Stimulated activated naive CD8-positive, alpha-beta T cell treated with anti-CD3 and anti-CD28 coated beads, Interleukin-15, amount 100 ng/mL, for 72 hours (primary cell): ENCODE results near the gene RFX1.
"Not testable (repeated sequence)": the region's sequence is repeated elsewhere in the genome, so short reads cannot be mapped to it uniquely, and the experiment has no call there.

Experiments
- ATAC-seq: fragments of 150-1000 bp; cut with Tn5 transposase; 2 replicates; pipeline ENCODE4 v1.10.0; 2021; ENCODE audit warnings: mild to moderate bottlenecking, moderate library complexity
- DNase-seq, 2 donors: peaks; one replicate each; pipeline ENCODE4 v3.0.0; 2021 to 2022
- H3K27ac Mint-ChIP-seq, 2 donors: one replicate each; pipeline ENCODE4 v1.8.0; 2022; ENCODE audit warnings: mild to moderate bottlenecking in 2 of 2, mixed read lengths in 2 of 2, moderate library complexity in 2 of 2
- H3K27me3 Mint-ChIP-seq: one replicate; pipeline ENCODE4 v1.8.0; 2022; ENCODE audit warnings: mixed read lengths
- H3K4me1 Mint-ChIP-seq: one replicate; pipeline ENCODE4 v1.8.0; 2022; ENCODE audit warnings: mild to moderate bottlenecking, mixed read lengths
- H3K4me3 Mint-ChIP-seq, 2 donors: one replicate each; pipeline ENCODE4 v1.8.0; 2022; ENCODE audit warnings: mild to moderate bottlenecking in 2 of 2, mixed read lengths in 2 of 2, moderate library complexity in 1 of 2
- H3K9me3 Mint-ChIP-seq, 2 donors: one replicate each; pipeline ENCODE4 v1.8.0; 2022; ENCODE audit warnings: mixed read lengths in 2 of 2

Gene RFX1

DNA sequence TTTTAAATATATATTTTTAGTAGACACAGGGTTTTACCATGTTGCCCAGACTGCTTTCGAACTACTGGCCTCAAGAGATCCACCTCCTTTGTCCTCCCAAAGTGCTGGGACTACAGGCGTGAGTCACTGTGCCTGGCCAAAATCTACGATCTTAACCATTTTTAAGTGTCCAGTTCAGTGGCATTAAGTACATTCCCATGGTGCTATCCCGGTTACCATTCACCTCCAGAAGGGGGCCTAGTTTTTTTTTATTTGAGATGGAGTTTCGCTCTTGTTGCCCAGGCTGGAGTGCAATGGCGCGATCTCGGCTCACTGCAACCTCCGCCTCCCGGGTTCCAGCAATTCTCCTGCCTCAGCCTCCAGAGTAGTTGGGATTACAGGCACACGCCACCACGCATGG lies 29.0 kb upstream of the RFX1 start:
- H3K27ac Mint-ChIP-seq, H3K27me3 Mint-ChIP-seq, H3K9me3 Mint-ChIP-seq, H3K4me3 Mint-ChIP-seq, ATAC-seq, DNase-seq: not testable (repeated sequence)
- peaks cover 50% of the 10 kb centered on the region for H3K4me1 Mint-ChIP-seq

DNA sequence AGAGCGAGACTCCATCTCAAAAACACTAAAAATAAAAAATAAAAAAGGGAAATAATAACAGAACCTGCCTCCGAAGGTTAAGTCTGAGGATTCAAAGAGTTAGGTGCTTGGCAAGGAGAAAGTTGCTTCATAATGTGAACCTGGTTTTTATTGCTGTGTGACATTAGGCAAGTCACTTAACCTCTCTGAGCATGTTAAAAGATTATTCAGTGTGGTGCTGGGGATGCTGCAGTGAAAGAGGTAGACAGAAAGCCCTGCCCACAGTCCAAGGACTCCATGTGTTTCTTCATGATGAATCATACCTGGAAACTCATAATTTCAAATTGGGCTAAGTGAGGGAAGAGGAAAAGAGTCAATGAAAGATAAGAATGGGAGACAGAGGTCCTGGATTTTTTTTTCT lies 27.8 kb upstream of the RFX1 start:
- H3K4me1 Mint-ChIP-seq = peaks cover 45% of the 10 kb centered on the region
- H3K27me3 Mint-ChIP-seq = no peaks in the 10 kb centered on the region

DNA sequence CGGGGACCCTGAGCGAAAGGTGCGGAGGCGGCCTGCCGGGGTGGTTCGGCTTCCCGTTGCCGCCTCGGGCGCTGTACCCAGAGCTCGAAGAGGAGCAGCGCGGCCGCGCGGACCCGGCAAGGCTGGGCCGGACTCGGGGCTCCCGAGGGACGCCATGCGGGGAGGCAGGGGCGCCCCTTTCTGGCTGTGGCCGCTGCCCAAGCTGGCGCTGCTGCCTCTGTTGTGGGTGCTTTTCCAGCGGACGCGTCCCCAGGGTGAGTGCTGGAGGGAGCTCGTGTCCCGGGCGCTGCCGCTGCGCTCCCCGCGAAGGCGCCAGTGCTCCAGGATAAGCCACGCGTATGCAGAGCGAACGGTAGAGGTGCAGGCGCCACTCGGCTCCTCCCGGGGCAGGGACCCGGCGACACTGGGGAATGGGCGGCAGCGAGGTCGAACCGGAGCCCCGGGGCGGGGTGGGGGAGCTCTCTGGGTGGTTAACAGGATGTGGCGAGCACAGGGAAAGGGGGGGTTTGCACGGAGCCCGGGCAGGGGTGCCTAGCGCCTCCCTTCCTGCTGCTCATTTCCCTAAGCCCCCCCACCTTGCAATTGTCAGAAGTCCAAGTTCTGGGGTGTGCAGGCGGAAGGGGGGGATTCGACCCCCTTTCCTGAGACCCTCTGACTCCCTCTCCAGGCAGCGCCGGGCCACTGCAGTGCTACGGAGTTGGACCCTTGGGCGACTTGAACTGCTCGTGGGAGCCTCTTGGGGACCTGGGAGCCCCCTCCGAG lies 25.8 kb upstream of the RFX1 start, which contains the start of gene IL27RA:
TSS of gene IL27RA (plus strand) at position 44 of the 762 bp plus-strand sequence. CDS start at position 155, 111 bp downstream.
- peak; percentile 90 for ATAC-seq

More for the DNA sequence above, 27.8 kb upstream of the RFX1 start:
- H3K27ac Mint-ChIP-seq = no peak overlapping the region
- ATAC-seq (no peak), DNase-seq (no peak)
- peak overlapping the region in 1 of 2 donors; percentile 31 for H3K4me3 Mint-ChIP-seq
- no peaks in the 10 kb centered on the region for H3K9me3 Mint-ChIP-seq

DNA sequence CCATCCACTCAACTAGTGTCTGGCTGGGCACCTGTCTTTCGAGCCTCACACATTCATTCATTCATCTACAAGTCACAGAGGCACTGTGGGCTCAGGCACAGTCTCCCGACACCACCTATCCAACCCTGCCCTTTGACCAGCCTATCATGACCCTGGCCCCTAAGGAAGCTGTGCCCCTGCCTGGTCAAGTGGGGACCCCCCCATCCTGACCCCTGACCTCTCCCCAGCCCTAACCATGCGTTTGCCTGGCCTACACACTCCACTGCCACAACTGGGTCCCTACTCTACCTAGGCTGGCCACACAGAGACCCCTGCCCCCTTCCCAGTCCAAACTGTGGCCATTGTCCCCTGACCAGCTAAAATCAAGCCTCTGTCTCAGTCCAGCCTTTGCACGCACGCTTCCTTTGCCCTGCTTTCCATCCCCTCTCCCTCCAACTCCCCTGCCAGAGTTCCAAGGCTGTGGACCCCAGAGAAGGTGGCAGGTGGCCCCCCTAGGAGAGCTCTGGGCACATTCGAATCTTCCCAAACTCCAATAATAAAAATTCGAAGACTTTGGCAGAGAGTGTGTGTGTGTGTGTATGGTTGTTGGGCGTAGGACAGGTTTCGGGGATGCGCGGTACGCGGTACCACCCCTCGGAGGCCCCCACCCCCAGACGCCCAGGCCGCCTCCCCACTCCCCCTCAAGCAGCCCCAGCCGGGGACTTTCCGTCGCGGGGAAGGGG lies 25.0 kb upstream of the RFX1 start:
- Mint-ChIP-seq H3K9me3 (no peaks in the 10 kb centered on the region), H3K4me3 (peak overlapping the region; percentile 89 to 96), H3K27me3 (no peaks in the 10 kb centered on the region), H3K27ac (peak overlapping the region in 1 of 2 donors; percentile 98), H3K4me1 (peaks cover 37% of the 10 kb centered on the region)
- DNase-seq = no peak
- ATAC-seq = no peak

More for the DNA sequence above, 25.8 kb upstream of the RFX1 start, which contains the start of gene IL27RA:
- DNase-seq = peak; percentile 74 to 80
- H3K27ac Mint-ChIP-seq = peak within 1 kb of the TSS; percentile 43 to 98
- H3K4me1 Mint-ChIP-seq = peaks cover 37% of the 10 kb centered on the region
- no peaks in the 10 kb centered on the region for H3K27me3 Mint-ChIP-seq
- no peaks in the 10 kb centered on the region for H3K9me3 Mint-ChIP-seq
- peak within 1 kb of the TSS; percentile 89 to 96 for H3K4me3 Mint-ChIP-seq

DNA sequence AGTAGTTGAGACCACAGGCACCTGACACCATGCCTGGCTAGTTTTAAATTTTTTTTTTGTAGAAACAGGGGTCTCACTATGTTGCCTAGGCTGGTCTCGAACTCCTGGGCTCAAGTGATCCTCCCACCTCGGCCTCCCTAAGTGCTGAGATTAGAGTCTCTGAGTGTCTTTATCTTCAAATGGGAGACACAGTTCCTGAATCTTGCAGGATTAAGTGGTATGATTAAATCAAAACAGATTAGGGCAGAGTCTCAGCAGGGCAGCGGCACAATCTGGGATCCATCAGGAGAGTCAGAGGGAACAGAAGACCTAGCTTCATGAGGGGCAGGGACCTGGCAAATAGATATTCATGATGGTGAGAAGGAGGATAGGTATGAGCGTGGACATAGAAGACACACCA lies 22.8 kb upstream of the RFX1 start:
- no peaks in the 10 kb centered on the region for H3K9me3 Mint-ChIP-seq
- peaks cover 27% of the 10 kb centered on the region for H3K4me1 Mint-ChIP-seq
- H3K27ac Mint-ChIP-seq = no peak overlapping the region
- H3K4me3 Mint-ChIP-seq = no peak overlapping the region
- ATAC-seq (no peak), DNase-seq (no peak)
- H3K27me3 Mint-ChIP-seq = no peaks in the 10 kb centered on the region

DNA sequence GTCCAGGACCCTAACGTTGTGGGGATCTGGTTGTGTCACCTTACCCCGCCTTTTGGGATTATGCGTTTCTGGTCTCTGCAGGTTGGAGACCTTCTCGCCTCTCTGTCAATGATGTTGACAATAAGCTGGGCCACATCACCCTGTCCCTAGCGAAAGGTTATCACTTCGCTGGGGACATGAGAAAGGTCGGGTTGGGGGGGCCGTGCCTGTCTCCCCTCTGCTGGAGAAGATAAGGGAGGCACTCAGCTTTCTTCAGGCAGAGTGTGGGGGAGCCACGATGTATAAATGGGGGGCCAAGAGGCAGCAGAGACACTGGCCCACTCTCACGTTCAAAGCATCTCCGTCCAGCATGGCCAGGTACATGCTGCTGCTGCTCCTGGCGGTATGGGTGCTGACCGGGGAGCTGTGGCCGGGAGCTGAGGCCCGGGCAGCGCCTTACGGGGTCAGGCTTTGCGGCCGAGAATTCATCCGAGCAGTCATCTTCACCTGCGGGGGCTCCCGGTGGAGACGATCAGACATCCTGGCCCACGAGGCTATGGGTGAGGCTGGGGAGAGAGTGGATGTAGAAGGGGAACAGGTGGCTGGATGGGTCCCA lies 21.8 kb upstream of the RFX1 start, which contains the start of gene RLN3:
TSS of gene RLN3 (plus strand) at position 293 of the 595 bp plus-strand sequence. CDS start at position 350, 57 bp downstream.
- no peaks in the 10 kb centered on the region for H3K9me3 Mint-ChIP-seq

DNA sequence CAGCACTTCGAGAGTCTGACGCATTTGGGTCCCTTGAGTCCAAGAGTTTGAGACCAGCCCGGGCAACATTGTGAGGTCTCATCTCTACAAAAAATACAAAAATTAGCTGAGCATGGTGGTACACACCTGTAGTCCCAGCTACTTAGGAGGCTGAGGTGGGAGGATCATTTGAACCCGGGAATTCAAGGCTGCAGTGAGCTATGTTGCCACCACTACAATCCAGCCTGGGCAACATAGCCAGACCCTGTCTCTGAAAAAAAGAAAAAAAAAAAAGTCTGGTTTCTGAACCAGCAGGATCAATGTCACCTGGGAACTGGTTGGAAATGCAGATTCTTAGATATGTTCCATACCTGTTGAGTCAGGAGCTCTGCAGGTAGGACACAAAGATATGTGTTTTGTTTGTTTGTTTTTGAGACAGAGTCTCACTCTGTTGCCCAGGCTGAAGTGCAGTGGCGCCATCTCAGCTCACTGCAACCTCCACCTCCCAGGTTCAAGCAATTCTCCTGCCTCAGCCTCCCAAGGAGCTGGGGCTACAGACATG lies 20.6 kb upstream of the RFX1 start:
- H3K9me3 Mint-ChIP-seq = not testable (repeated sequence)

More for the DNA sequence above, 21.8 kb upstream of the RFX1 start, which contains the start of gene RLN3:
- Mint-ChIP-seq H3K4me1 (peaks cover 32% of the 10 kb centered on the region), H3K4me3 (no peak within 1 kb of the TSS), H3K27me3 (no peaks in the 10 kb centered on the region), H3K27ac (no peak within 1 kb of the TSS)
- no peak for DNase-seq
- no peak for ATAC-seq

DNA sequence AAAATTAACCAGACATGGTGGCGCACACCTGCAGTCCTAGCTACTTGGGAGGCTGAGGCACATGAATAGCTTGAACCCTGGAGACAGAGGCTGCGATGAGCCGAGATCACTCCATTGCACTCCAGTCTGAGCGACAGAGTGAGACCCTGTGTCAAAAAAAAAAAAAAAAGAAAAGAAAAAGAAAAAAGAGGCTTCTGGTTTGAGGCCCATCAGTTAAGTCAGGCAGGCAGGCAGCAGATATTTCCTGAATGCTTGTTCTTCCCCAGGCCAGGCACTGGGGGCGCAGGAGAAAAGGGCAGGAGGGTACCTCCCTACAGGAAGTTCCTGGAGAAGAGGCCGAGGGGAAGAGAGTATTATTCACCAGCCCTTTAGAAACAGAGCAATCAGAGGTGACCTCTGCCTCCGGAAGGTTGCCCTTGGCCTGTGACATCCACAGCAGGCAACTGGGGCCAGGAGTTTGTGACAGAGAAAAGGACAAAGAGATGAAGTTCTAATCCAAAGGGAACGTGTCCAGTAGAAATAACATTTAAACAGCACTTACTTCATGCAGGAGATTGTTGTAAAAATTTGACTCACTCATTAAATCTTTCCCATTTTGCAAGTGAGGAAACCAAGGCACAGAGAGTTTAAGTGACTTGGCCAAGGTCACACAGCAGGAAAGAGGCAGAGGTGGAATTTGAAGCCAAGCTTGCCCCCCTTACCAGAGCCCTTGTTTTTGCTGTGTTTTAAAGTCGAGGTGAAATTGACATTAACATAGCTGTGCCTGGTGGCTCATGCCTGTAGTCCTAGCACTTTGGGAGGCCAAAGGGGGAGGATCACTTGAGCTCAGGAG lies 17.5 kb upstream of the RFX1 start:
- Mint-ChIP-seq H3K27ac (peak overlapping the region in 1 of 2 donors; percentile 74), H3K9me3 (no peaks in the 10 kb centered on the region), H3K4me3 (no peak overlapping the region), H3K4me1 (peaks cover 16% of the 10 kb centered on the region), H3K27me3 (no peaks in the 10 kb centered on the region)
- DNase-seq = no peak
- no peak for ATAC-seq

More for the DNA sequence above, 20.6 kb upstream of the RFX1 start:
- not testable (repeated sequence) for H3K27me3 Mint-ChIP-seq, ATAC-seq, H3K4me3 Mint-ChIP-seq, H3K27ac Mint-ChIP-seq, DNase-seq
- peaks cover 25% of the 10 kb centered on the region for H3K4me1 Mint-ChIP-seq

DNA sequence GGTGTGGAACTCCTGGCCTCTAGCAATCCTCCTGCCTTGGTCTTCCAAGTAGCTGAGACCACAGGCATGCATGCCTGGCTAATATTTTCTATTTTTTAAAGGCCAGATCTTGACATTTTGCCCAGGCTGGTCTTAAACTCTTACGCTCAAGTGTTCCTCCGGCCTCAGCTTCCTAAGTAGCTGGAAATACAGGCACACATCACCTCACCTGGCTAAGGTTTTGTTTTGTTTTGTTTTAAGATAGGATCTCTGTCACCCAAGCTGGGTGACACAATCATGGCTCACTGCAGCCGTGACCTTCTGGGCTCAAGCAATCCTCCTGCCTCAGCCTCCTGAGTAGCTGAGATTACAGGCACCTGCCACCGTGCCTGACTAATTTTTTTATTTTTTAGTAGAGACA lies 16.3 kb upstream of the RFX1 start:
- DNase-seq (no peak), ATAC-seq (no peak)
- no peaks in the 10 kb centered on the region for H3K9me3 Mint-ChIP-seq
- H3K27me3 Mint-ChIP-seq = no peaks in the 10 kb centered on the region
- peaks cover 16% of the 10 kb centered on the region for H3K4me1 Mint-ChIP-seq
- no peak overlapping the region for H3K27ac Mint-ChIP-seq
- H3K4me3 Mint-ChIP-seq = no peak overlapping the region

DNA sequence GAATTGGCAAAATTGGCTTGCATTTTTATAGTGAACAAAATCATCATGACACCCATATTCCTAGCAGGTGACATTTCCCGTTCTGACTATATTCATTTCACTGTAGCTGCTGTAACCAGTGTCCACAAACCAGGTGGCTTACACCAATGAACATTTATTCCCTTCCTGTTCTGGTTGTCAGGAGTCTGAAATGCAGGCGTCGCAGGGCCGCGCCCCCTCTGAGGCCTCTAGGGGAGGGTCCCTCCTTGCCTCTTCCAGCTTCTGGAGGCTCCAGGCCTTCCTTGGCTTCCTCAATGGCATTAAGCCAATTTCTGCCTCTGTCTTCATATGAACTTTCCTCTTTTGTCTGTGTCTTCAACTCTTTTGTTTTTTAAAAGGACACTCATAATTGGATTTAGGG lies 15.4 kb upstream of the RFX1 start:
- ATAC-seq (no peak), DNase-seq (no peak)
- Mint-ChIP-seq H3K27me3 (no peaks in the 10 kb centered on the region), H3K4me1 (peaks cover 16% of the 10 kb centered on the region), H3K27ac (no peak overlapping the region), H3K9me3 (no peaks in the 10 kb centered on the region), H3K4me3 (no peak overlapping the region)

DNA sequence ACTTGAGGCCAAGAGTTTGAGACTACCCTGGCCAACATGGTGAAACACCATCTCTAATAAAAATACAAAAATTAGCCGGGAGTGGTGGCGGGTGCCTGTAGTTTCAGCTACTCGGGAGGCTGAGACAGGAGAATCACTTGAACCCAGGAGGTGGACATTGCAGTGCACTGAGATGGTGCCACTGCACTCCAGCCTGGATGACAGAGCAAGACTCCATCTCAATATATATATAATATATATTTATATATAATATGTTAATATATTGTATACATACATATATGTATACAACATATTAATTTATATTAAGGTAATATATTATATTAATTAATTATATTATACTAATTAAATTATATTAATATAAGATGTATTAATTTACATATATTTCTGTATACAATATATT lies 13.6 kb upstream of the RFX1 start:
- not testable (repeated sequence) for H3K27me3 Mint-ChIP-seq, H3K4me3 Mint-ChIP-seq, H3K9me3 Mint-ChIP-seq, H3K27ac Mint-ChIP-seq, ATAC-seq, DNase-seq
- peaks cover 21% of the 10 kb centered on the region for H3K4me1 Mint-ChIP-seq

DNA sequence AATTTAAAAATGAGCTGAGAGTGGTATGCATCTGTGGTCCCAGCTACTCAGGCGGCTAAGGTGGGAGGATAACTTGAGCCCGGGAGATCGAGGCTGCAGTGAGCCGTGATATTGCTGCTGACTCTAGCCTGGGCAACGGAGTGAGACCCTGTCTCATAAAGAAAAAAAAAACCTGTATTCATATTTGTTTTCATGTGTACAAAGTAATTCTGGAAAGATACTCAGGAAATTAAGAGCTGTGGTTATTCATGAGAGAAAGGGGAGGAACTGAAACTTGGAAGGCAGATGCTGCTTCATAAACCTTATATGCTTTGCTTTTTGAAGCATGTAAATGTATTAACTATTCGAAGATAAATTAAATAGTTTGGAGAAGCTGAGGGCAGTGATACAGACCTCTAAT lies 13.0 kb upstream of the RFX1 start:
- Mint-ChIP-seq H3K4me1 (peaks cover 21% of the 10 kb centered on the region), H3K27me3 (no peaks in the 10 kb centered on the region), H3K27ac (no peak overlapping the region), H3K4me3 (no peak overlapping the region), H3K9me3 (no peaks in the 10 kb centered on the region)
- ATAC-seq (no peak), DNase-seq (no peak)

DNA sequence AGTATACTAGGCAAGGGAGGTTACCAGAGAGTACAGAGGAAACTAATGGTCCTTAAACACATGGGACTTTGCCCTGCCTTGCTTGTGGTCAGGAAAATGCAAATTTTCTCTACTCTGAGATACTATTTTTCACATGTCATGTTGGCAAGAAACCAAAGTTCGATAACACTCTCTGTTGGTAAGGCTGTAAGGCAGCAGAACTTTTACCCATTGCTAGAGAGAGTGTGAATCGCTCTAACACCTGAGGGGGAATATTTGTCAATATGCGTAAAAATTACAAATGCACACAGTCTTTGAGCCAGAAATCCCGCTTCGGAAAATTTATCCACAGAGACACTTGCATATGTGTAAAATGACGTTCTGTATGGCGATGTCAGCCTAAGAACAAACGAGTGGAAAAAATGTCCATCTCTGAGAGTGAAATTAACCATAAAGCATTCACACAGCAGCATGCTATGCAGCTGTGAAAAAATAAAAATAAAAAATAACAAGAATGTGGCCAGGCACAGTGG lies 9.5 kb upstream of the RFX1 start:
- Mint-ChIP-seq H3K27me3 (no peaks in the 10 kb centered on the region), H3K4me3 (no peak overlapping the region), H3K9me3 (no peaks in the 10 kb centered on the region), H3K4me1 (peaks cover 5% of the 10 kb centered on the region), H3K27ac (no peak overlapping the region)
- DNase-seq = no peak
- peak; percentile 80 for ATAC-seq

DNA sequence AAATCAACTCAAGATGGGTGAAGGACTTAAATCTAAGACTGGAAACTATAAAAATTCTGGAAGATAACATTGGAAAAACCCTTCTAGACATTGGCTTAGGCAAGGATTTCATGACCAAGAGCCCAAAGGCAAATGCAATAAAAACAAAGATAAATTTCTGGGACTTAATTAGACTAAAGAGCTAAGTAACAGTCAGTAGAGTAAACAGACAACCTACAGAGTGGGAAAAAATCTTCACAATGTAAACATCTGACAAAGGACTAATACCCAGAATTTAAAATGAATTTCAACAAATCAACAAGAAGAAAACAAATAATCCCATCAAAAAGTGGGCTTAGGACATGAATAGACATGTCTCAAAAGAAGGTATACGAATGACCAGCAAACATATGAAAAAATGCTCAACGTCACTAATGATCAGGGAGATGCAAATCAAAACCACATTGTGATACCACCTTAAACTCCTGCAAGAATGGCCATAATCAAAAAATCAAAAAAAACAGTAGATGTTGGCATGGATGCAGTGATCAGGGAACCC lies 6.3 kb upstream of the RFX1 start:
- DNase-seq = no peak
- Mint-ChIP-seq H3K27me3 (no peaks in the 10 kb centered on the region), H3K4me1 (peaks cover 9% of the 10 kb centered on the region), H3K4me3 (no peak overlapping the region), H3K27ac (no peak overlapping the region), H3K9me3 (no peaks in the 10 kb centered on the region)
- no peak for ATAC-seq
